OCI-M1 (cell line): ENCODE measurements around the gene TRIM3.

Source experiments
- DNase-seq: peaks from one replicate; lab custom pipeline; 2025; lab: John Stamatoyannopoulos, UW

TRIM3 gene

GRCh38 chr11:6437993-6438392 lies 35.7 kb downstream of the TRIM3 start:
- peak; percentile 11 for DNase-seq

- no peak for DNase-seq
These were observed 36.3 kb downstream of the TRIM3 start for GRCh38 chr11:6437423-6437822.

DNA sequence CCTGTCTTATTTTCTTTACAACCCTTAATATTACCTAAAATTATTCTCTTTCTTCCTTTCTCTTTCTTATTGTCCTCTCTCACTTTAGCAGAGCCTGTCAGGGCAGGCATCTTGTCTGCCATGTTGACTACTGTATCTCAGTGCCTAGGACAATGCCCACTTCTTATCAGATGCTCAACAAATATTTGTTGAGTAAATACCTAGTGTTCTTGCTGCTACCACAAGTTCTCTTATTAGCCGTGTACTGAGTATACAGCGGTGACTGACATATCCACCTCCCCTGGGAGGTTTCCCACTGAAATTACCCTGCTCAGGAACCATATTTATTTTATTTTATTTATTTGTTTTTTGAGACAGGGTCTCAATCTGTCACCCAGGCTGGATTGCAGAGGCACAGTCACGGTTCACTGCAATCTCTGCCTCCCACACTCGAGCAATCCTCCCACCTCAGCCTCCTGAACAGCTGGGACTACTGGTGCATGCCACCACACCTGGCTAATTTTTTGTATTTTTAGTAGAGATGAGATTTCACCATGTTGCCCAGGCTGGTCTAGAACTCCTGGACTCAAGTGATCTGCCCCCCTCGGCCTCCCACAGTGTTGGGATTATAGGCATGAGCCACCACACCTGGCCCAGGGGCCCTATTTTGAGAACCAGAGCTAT lies 39.6 kb downstream of the TRIM3 start:
- DNase-seq = no peak

DNA sequence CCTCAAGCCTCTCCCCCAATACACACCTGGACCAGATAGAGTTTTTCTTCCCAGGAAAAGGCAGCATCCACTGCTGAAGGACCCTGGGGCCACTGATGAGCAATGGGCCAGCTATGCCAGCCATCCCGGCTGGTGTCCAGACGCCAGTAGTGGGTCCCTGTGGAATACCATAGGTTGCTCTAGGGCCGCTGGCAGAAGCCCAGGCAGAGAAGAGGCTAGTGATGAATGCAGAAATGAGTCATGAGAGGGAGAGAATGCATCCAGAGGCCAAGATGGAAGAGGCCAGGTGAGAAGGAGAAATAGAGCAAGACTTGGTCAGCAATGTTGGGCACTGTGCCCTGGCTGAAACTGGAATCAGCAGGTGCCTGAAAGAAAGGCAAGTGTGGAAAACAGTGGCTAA lies 41.9 kb downstream of the TRIM3 start:
- no peak for DNase-seq

DNA sequence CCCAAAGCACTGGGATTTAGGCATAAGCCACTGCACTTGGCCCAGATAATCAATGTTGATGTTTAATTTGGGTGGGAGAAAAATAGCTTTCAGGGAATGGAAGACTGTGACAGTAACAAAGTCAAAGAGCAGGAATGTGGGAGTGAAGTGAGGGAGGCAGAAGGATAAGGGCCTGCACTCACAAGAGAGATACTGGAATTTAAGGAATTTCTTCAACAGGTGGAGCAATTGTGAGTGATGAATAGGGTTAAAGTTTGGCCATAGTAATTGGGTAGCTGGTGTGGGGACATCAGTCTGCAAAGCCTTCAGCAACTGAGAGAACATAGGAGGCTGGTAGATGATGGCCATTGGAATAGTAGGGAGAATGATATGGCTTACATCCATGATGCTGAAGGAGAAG lies 46.2 kb downstream of the TRIM3 start:
- no peak for DNase-seq

GRCh38 chr11:6420677-6421076 lies 53.1 kb downstream of the TRIM3 start:
- no peak for DNase-seq

DNA sequence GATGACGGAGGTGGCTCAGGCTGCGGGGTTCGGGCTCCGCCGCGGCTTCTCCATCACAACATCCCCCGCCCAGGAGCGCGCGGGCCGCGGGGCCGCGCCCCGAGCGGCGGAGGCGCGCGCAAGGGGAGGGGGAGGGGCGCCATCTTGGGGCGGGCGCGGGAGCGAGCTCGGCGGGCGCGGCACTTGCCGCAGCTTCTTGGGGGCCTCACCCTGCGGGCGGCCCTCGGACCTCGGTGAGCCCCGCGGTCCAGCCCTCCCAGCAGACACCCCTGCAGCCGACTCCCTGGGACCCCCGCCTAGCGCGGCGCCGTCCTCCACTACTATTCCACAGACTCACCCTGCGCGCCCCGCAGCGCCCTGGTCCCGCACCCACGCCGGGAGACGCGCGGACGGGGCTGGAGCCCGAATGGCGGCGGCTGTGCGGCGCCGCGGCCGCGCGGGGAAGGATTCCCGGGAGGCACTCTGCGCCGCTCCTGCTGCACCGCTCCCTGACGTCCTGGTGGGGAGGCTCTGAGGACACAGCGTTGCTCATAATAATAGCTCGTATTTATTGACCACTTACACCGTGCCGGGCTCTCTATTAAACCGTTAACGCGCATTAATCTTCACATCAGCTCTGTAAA lies 54.6 kb downstream of the TRIM3 start, which contains the start of gene APBB1:
APBB1 (minus strand) TSS at position 86 of the 623 bp plus-strand sequence. CDS start 7,747 bp downstream, outside the sequence.
- DNase-seq = no peak

DNA sequence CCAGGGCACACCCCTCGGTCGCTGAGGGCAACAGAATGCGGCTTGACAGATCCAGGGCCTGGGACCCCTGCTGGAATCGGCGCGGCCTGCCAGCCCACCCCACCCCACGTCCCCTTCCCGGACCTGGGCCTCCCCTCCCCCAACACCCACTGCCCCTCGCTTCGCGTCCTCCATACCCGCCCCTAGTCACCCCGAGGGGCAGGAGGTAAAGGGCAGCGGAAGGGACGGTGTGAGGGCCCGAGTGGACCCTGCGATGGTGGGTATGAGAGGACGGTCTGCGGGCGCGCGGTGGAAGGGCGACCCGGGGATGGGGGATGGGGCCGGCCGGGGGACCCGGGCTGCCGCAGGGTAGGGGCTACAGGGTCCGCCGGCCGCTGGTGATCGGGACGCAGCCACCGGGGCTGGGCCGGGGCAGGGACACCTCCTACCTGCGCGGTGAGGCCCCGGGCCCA lies 55.2 kb downstream of the TRIM3 start:
- DNase-seq = no peak

DNA sequence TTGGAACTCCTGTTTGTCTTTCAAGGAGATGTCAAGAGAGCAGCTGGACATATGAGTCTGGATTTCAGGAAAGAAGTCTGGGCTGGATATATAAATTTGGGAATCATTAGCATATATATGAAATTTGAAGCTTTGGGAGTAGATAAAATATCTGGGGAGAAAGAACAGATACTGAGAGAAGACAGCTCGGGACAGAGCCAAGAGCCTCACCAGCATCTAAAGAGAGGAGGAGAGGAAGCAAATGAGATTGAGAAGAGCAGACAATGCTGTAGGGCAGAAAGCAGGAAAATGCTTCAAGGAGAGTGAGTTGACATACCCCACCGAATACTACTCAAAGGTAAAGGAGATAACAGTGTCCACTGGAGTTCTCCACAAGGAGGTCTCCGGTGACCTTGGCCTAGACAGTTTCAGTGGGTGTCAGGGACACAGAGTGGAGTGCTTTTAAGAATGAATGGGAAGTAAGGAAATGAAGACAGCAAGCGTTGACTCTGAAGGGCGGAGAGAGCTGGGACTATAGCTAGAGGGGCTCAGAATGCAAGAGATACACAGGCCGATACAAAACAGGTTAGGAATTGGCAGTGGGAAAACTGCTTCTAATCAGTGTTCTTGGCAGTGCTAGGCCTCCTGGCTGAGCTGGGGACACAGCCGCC lies 55.7 kb downstream of the TRIM3 start:
- no peak for DNase-seq

GRCh38 chr11:6415797-6416196 lies 57.9 kb downstream of the TRIM3 start:
- no peak for DNase-seq

DNA sequence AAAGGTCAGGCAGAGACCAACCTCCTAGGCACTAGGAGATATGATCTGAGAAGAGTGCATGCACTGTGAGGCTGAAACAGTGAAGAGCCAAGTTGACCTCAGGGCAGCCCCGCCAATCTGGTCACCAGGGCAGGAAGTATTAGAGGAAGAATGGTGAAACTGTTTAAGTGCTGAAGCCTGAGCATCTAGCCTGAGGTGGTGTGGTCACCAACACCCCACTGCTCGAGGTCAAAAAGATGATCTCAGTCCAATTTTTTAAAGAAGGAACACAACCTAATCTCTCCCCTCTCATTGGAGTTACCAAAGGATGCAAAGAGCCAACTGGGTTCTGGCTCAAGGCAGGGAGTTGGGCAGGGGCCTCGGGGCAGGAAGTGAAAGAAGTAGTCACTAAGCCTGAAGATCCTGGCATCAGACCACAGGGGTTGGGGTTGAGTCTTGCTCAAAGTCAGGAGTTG lies 58.8 kb downstream of the TRIM3 start:
- no peak for DNase-seq

- no peak for DNase-seq
These were observed 59.9 kb downstream of the TRIM3 start for GRCh38 chr11:6413791-6414201.

DNA sequence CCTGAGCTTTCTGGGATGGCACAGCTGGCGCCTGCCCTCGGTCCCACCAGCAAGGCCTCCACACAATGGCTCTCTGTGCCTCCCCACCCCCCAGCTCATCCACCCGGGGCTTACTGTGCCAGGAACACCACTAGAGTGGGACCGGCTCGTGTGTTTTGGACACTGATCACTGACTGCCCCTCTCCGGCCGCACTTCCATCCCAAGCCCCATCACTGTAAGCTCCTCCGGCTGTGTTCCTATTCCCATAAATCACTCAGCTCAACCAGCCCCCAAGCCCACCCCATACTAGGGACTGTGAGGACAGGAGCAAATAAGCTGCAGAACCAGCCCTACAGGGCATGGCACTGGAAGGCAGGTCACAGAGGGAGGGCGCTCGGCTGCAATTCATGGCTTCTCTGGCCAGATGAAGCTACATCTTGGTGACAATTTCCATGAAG lies 62.1 kb downstream of the TRIM3 start:
- no peak for DNase-seq

DNA sequence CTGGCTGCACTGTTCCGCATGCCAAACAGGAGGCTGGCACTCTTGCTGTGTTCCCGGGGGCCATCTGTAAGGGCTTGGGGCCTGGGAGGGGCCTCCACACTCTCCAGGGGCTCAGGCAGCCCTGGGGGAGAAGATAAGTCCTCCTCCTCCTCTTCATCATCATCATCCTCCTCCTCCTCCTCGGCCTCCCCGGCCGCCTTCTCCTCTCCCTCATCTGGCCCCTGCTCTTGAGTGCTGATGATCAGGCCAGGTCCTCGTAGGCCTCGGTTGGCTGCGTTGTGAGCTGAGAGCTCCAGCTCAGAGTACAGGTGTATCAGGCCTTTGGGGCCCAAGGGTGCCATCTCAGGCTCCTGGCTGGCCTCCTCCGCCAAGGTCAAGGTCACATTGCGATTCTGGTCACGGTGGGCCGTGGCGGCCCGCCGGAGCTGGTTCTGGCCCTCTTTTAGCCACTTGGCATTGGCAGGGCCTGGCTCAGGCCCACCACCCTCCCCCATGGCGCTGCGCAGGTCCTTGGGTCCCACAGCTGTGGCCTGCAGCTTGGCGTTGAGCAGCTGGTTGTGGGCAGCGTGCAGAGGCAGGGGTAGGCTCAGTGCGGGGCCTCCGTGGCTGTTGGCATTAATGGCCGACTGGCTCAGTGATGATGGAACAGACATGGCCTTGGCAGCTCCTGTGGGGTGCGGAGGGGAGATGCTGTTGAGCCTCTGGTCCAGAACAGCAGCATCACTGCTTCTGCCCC lies 62.9 kb downstream of the TRIM3 start:
- DNase-seq = no peak

DNA sequence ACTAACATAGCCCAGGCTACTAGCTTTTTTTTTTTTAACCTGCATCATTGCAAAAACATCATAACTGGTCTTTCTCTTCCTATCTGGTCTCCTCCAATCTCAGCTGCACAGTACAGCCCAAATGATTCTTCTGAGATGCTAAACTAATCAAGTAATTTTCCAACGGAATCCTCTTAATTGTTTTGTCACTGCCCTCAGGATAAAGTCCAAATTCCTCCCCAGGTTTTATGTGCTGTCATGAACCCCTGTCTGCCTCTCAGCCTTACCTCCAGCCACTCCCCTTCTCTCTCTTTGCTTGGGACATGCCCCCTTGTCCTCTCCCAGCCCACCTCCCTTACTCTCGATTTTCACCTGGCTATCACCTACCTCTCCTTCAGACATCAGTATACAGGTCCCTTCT lies 67.4 kb downstream of the TRIM3 start:
- DNase-seq = no peak

GRCh38 chr11:6405846-6406245 lies 67.9 kb downstream of the TRIM3 start:
- no peak for DNase-seq

GRCh38 chr11:6405052-6405667 lies 68.6 kb downstream of the TRIM3 start:
- no peak for DNase-seq

GRCh38 chr11:6404342-6405051 lies 69.2 kb downstream of the TRIM3 start:
- DNase-seq = no peak

- no peak for DNase-seq
These were observed 70.2 kb downstream of the TRIM3 start for GRCh38 chr11:6403539-6403938.

DNA sequence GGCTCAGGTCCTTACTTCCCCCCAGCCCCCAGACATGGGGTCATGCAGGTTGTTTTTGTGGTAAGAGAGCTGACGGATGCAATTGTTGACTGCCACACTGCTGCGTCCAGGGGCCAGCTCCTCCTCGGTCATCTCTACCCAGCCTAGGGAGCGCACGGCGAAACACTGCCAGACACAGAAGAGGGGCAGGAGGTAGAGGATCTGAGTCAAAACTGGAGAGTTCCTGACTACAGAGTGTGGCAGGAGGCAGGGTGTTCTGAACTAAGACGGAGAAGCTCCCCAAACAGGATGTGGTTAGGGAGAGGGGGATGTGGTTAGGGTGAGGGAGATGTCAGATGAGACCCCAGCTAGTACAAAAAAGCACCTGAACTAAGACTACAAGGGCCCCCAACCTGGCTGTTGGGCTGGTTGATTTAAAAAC lies 71.2 kb downstream of the TRIM3 start:
- DNase-seq = peak; percentile 28

DNA sequence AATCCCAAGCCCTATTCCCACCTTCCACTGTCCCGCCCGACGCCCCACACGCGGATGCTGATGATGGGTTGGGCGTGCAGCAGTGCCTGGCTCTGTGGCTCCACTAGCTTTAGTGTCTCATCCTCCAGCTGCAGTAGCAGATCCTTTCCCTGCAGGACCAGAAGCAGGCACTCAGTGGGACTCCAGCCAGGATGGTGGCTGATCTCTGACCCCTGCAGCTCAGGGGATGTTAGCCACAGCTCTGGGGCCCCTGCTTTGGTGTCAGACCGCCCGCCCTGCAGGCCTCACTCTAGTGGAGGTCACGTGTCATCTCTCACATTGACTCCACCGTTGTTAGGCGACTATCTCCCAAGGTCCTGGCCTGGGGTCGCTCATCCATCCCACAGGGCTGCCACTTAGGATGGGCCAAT lies 71.7 kb downstream of the TRIM3 start:
- peak; percentile 28 for DNase-seq
